ENCODE data around the gene NAGS. TPM values are rescaled to one million over a fixed set of nuclear protein-coding genes. Genes with fewer than 3 reads are reported as not detected.

Gene NAGS
- polyA plus RNA-seq, 1 of the 3 experiments (the other 2 are of a cell fraction), result 1.7 TPM

DNA sequence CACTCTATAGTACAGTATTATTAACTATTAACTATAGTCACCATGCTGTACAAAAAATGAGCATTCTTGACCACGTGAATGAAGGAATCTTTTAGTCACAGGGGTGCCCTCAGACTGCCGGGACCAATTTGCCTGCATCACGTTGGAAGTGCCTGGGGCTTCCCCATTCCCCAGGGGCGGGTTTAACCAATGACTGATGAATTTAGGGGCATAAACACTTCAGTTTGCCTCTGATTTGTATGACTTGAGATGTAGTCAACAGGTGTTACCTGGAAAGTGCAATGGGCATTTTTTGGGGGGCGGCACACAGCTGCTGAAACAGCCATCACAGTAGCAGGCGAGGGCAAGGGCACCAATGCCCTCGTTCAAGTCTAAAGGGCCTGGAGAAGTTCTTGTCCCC lies 41.9 kb upstream of the NAGS start:
- Histone ChIP-seq H3K9me3 (no peaks in the 10 kb centered on the region), H4K20me1 (ENCODE audit: insufficient read depth) (no peaks in the 10 kb centered on the region), H3F3A (replicated peaks; ENCODE audit: insufficient read depth) (no peaks in the 10 kb centered on the region), H3K4me1 (ENCODE audit: control insufficient read depth in 1 of 2, insufficient read depth in 2 of 2, low read depth in 1 of 2, low read length in 1 of 2) (no peaks in the 10 kb centered on the region), H3K4me2 (no peak overlapping the region), H3K9ac (no peak overlapping the region), H3K4me3 (ENCODE audit: low read depth in 2 of 2, low read length in 1 of 2) (no peak overlapping the region), H3K9me2 (no peaks in the 10 kb centered on the region), H3K36me3 (replicated peaks in 1 of 2; ENCODE audit: control insufficient read depth in 1 of 2, insufficient read depth in 2 of 2, low read length in 1 of 2) (no peaks in the 10 kb centered on the region), H3K27ac (ENCODE audit: low read depth in 2 of 2, low read length in 1 of 2) (no peak overlapping the region), H3K79me2 (ENCODE audit: insufficient read depth) (no peaks in the 10 kb centered on the region), H2AFZ (ENCODE audit: low read depth) (no peak overlapping the region), H3K27me3 (ENCODE audit: insufficient read depth) (no peaks in the 10 kb centered on the region; the same call in 1 of the 2 replicates)
- 58% methylated on average over 7 of the region's 7 CpGs for WGBS (ENCODE audit: low lambda C conversion rate)
- CTCF ChIA-PET, result interaction anchor here (0.8 to 3.3 kb wide), 3 partner anchors 16 to 33 kb away, joined by 3 to 17 read pairs (median 9); partner anchors contain the start of gene PPY
- no peak for TF ChIP-seq RFX5 (IDR thresholded peaks at IDR 0.05; ENCODE audit: low read length)
- TF ChIP-seq MXI1 (IDR thresholded peaks at IDR 0.05; ENCODE audit: low read depth, low read length), result no peak
- TF ChIP-seq, protein P1, sequence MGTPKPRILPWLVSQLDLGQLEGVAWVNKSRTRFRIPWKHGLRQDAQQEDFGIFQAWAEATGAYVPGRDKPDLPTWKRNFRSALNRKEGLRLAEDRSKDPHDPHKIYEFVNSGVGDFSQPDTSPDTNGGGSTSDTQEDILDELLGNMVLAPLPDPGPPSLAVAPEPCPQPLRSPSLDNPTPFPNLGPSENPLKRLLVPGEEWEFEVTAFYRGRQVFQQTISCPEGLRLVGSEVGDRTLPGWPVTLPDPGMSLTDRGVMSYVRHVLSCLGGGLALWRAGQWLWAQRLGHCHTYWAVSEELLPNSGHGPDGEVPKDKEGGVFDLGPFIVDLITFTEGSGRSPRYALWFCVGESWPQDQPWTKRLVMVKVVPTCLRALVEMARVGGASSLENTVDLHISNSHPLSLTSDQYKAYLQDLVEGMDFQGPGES (IDR thresholded peaks at IDR 0.05; ENCODE audit: low read depth, low read length), result no peak
- TF ChIP-seq, protein P2, sequence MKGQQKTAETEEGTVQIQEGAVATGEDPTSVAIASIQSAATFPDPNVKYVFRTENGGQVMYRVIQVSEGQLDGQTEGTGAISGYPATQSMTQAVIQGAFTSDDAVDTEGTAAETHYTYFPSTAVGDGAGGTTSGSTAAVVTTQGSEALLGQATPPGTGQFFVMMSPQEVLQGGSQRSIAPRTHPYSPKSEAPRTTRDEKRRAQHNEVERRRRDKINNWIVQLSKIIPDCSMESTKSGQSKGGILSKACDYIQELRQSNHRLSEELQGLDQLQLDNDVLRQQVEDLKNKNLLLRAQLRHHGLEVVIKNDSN (IDR thresholded peaks at IDR 0.05; ENCODE audit: borderline replicate concordance, low read depth), result no peak
- no peak for TF ChIP-seq FOSL2 (IDR thresholded peaks at IDR 0.05; ENCODE audit: borderline replicate concordance, low read depth)
- TF ChIP-seq, protein P3, sequence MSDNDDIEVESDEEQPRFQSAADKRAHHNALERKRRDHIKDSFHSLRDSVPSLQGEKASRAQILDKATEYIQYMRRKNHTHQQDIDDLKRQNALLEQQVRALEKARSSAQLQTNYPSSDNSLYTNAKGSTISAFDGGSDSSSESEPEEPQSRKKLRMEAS (IDR thresholded peaks at IDR 0.05; ENCODE audit: low read depth), result no peak
- TF ChIP-seq RAD21 (IDR thresholded peaks at IDR 0.05; ENCODE audit: low read length), result no peak
- no peak for TF ChIP-seq TAF1 (IDR thresholded peaks at IDR 0.05; ENCODE audit: borderline replicate concordance, low read depth, low read length)
- no peak for TF ChIP-seq TCF12 (IDR thresholded peaks at IDR 0.05)
- TF ChIP-seq, protein P4, sequence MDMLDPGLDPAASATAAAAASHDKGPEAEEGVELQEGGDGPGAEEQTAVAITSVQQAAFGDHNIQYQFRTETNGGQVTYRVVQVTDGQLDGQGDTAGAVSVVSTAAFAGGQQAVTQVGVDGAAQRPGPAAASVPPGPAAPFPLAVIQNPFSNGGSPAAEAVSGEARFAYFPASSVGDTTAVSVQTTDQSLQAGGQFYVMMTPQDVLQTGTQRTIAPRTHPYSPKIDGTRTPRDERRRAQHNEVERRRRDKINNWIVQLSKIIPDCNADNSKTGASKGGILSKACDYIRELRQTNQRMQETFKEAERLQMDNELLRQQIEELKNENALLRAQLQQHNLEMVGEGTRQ (IDR thresholded peaks at IDR 0.05; ENCODE audit: borderline replicate concordance, low read depth, low read length), result no peak
- no peak for TF ChIP-seq ELF1 (IDR thresholded peaks at IDR 0.05)
- no peak for TF ChIP-seq NRF1 (IDR thresholded peaks at IDR 0.05; ENCODE audit: low read depth, low read length)
- TF ChIP-seq GABPA (IDR thresholded peaks at IDR 0.05; ENCODE audit: low read depth), result no peak
- TF ChIP-seq TEAD4 (IDR thresholded peaks at IDR 0.05; ENCODE audit: borderline replicate concordance, insufficient read depth), result no peak
- no peak for TF ChIP-seq MEF2A (IDR thresholded peaks at IDR 0.05; ENCODE audit: borderline replicate concordance, low read depth)
- TF ChIP-seq, protein P5, sequence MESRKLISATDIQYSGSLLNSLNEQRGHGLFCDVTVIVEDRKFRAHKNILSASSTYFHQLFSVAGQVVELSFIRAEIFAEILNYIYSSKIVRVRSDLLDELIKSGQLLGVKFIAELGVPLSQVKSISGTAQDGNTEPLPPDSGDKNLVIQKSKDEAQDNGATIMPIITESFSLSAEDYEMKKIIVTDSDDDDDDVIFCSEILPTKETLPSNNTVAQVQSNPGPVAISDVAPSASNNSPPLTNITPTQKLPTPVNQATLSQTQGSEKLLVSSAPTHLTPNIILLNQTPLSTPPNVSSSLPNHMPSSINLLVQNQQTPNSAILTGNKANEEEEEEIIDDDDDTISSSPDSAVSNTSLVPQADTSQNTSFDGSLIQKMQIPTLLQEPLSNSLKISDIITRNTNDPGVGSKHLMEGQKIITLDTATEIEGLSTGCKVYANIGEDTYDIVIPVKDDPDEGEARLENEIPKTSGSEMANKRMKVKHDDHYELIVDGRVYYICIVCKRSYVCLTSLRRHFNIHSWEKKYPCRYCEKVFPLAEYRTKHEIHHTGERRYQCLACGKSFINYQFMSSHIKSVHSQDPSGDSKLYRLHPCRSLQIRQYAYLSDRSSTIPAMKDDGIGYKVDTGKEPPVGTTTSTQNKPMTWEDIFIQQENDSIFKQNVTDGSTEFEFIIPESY (IDR thresholded peaks at IDR 0.05; ENCODE audit: borderline replicate concordance, low read depth), result no peak
- no peak for TF ChIP-seq POLR2AphosphoS5 (IDR thresholded peaks at IDR 0.05; ENCODE audit: low read depth, low read length)
- no peak for TF ChIP-seq EP300 (IDR thresholded peaks at IDR 0.05; ENCODE audit: borderline replicate concordance in 1 of 2, low read depth in 1 of 2, low read length in 1 of 2)
- no peak for TF ChIP-seq SMC3 (IDR thresholded peaks at IDR 0.05; ENCODE audit: low read depth, low read length)
- TF ChIP-seq NFIC (IDR thresholded peaks at IDR 0.05; ENCODE audit: borderline replicate concordance), result no peak
- POLR2A ChIA-PET, result no interaction called here
- DNase-seq, result no peak

All from SK-N-SH (cell line).